ENCODE measurements around the gene BTBD2.
A peak's percentile ranks its signal among the peaks of the same experiment; 100 is the strongest.
"Not testable (repeated sequence)": the region's sequence is repeated elsewhere in the genome, so short reads cannot be mapped to it uniquely, and the experiment has no call there.

Gene BTBD2

GRCh38 chr19:2039089-2039958 is 23.8 kb upstream of the BTBD2 start:
- DNase-seq = no peak

- no peak for DNase-seq
Measured at GRCh38 chr19:2038284-2039088, 23.0 kb upstream of the BTBD2 start.

GRCh38 chr19:2037651-2038255 is 22.2 kb upstream of the BTBD2 start:
- DNase-seq = no peak

GRCh38 chr19:2036424-2036823 is 20.9 kb upstream of the BTBD2 start:
- DNase-seq = no peak

GRCh38 chr19:2035590-2035991 is 20.1 kb upstream of the BTBD2 start:
- no peak for DNase-seq

- peak; percentile 91 for DNase-seq
Measured at GRCh38 chr19:2034729-2035589, 19.4 kb upstream of the BTBD2 start.

- DNase-seq = not testable (repeated sequence)
Measured at GRCh38 chr19:2034253-2034652, 18.7 kb upstream of the BTBD2 start.

GRCh38 chr19:2033825-2034159 is 18.3 kb upstream of the BTBD2 start:
- DNase-seq = no peak

GRCh38 chr19:2033115-2033824 is 17.8 kb upstream of the BTBD2 start:
- no peak for DNase-seq

- DNase-seq = peak; percentile 89
Measured at GRCh38 chr19:2032296-2032941, 16.9 kb upstream of the BTBD2 start.

GRCh38 chr19:2027361-2027760 is 11.8 kb upstream of the BTBD2 start:
- DNase-seq = peak; percentile 68

GRCh38 chr19:2026770-2027169 is 11.3 kb upstream of the BTBD2 start:
- DNase-seq = no peak

GRCh38 chr19:2022289-2022688 is 6.8 kb upstream of the BTBD2 start:
- no peak for DNase-seq

GRCh38 chr19:2021453-2022140 is 6.1 kb upstream of the BTBD2 start:
- DNase-seq = no peak

- no peak for DNase-seq
Measured at GRCh38 chr19:2018752-2019151, 3.2 kb upstream of the BTBD2 start.

- peak; percentile 87 for DNase-seq
Measured at GRCh38 chr19:2016041-2016807, 710 bp upstream of the BTBD2 start.

- peak; percentile 31 for DNase-seq
Measured at GRCh38 chr19:2014731-2015607, 545 bp downstream of the BTBD2 start.

- DNase-seq = no peak
Measured at GRCh38 chr19:2014131-2014571, 1.4 kb downstream of the BTBD2 start.

GRCh38 chr19:2013683-2013961 is 1.9 kb downstream of the BTBD2 start:
- DNase-seq = no peak
